ENCODE measurements around the gene GLUD1. TPM values are rescaled to one million over a fixed set of nuclear protein-coding genes. Genes with fewer than 3 reads are reported as not detected.
"Not testable (repeated sequence)": the region's sequence is repeated elsewhere in the genome, so short reads cannot be mapped to it uniquely, and the experiment has no call there.

Gene GLUD1
- total RNA-seq, 1 experiment from 2014 or later: 101 TPM

GRCh38 chr10:87085537-87085936 lies 9.1 kb downstream of the GLUD1 start:
- Mint-ChIP-seq H3K27ac (no peak overlapping the region), H3K4me1 (peaks cover 11 to 15% of the 10 kb centered on the region in 2 experiments), H3K36me3 (ENCODE audit: insufficient read depth in 1 of 3, low read depth in 3 of 3) (peaks cover 32 to 50% (median 49%) of the 10 kb centered on the region in 3 experiments), H3K4me3 (no peak overlapping the region), H3K27me3 (ENCODE audit: low read depth) (no peaks in the 10 kb centered on the region), H3K9me3 (peaks cover 0 to 3% of the 10 kb centered on the region in 2 experiments; a peak in 3 of 5 replicates)
- H2BK5ac ChIP-seq (ENCODE audit: insufficient read length, low read length): no peak overlapping the region
- H3K23me2 ChIP-seq (ENCODE audit: insufficient read length, low read depth, low read length, poor library complexity, severe bottlenecking): no peaks in the 10 kb centered on the region
- no peaks in the 10 kb centered on the region for H3K9me3 ChIP-seq (ENCODE audit: control insufficient read depth, low read depth, low read length)
- H2BK15ac ChIP-seq (ENCODE audit: low read depth, low read length): no peak overlapping the region
- no peaks in the 10 kb centered on the region for H4K20me1 ChIP-seq (ENCODE audit: control insufficient read depth, insufficient read depth, insufficient read length)
- H3K14ac ChIP-seq (ENCODE audit: insufficient read depth, low read length): no peak overlapping the region
- TF ChIP-seq, protein P1, sequence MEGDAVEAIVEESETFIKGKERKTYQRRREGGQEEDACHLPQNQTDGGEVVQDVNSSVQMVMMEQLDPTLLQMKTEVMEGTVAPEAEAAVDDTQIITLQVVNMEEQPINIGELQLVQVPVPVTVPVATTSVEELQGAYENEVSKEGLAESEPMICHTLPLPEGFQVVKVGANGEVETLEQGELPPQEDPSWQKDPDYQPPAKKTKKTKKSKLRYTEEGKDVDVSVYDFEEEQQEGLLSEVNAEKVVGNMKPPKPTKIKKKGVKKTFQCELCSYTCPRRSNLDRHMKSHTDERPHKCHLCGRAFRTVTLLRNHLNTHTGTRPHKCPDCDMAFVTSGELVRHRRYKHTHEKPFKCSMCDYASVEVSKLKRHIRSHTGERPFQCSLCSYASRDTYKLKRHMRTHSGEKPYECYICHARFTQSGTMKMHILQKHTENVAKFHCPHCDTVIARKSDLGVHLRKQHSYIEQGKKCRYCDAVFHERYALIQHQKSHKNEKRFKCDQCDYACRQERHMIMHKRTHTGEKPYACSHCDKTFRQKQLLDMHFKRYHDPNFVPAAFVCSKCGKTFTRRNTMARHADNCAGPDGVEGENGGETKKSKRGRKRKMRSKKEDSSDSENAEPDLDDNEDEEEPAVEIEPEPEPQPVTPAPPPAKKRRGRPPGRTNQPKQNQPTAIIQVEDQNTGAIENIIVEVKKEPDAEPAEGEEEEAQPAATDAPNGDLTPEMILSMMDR (conservative IDR thresholded peaks at IDR 0.05): no peak
- WGBS (ENCODE audit: extremely low coverage, insufficient read length, low lambda C conversion rate): no CpG with 5 or more reads among the region's 1 CpG
- no peak overlapping the region for H3T11ph ChIP-seq (ENCODE audit: low read length)
- no peak overlapping the region for H3K9ac ChIP-seq (ENCODE audit: extremely low read depth, insufficient read length, low read length)
- no peaks in the 10 kb centered on the region for H3K27me3 ChIP-seq (ENCODE audit: insufficient read depth, low read length)
- H3K23ac ChIP-seq (ENCODE audit: insufficient read length, low read depth, low read length): no peak overlapping the region
- H2BK120ac ChIP-seq (ENCODE audit: low read depth, low read length, poor library complexity, severe bottlenecking): no peak overlapping the region
- H3K56ac ChIP-seq (ENCODE audit: insufficient read length, low read depth, low read length): no peak overlapping the region
- no peak overlapping the region for H3K4ac ChIP-seq (ENCODE audit: low read depth, low read length)
- H3K4me2 ChIP-seq (ENCODE audit: insufficient read depth, insufficient read length, low read length): no peak overlapping the region
- H4K91ac ChIP-seq (ENCODE audit: insufficient read length, low read depth, low read length): no peak overlapping the region
- H4K8ac ChIP-seq (replicated peaks; ENCODE audit: insufficient read length, low read depth, low read length): no peak overlapping the region
- H2AK5ac ChIP-seq (ENCODE audit: insufficient read length, low read length): no peak overlapping the region
- no peak overlapping the region for H4K5ac ChIP-seq (ENCODE audit: insufficient read length, low read depth, low read length)
- no peak overlapping the region for H2AFZ ChIP-seq (ENCODE audit: low read length)
- H3K79me1 ChIP-seq (ENCODE audit: insufficient read depth, low read depth, low read length, poor library complexity, severe bottlenecking): no peaks in the 10 kb centered on the region
- DNase-seq: no peak
- no peak overlapping the region for H2BK12ac ChIP-seq (ENCODE audit: insufficient read length, low read depth, low read length)
- peaks cover 3% of the 10 kb centered on the region for H3K79me2 ChIP-seq (ENCODE audit: insufficient read depth, low read length)
- H3K27ac ChIP-seq (ENCODE audit: insufficient read length, low read depth, low read length): no peak overlapping the region
- H2BK20ac ChIP-seq (ENCODE audit: low read depth, low read length, poor library complexity, severe bottlenecking): no peak overlapping the region
- H3K18ac ChIP-seq (ENCODE audit: insufficient read length, low read depth, low read length): no peak overlapping the region
- no peaks in the 10 kb centered on the region for H3K4me1 ChIP-seq (ENCODE audit: insufficient read depth, low read length)

- H3K27me3 ChIP-seq (ENCODE audit: insufficient read depth, low read length); H4K91ac ChIP-seq (ENCODE audit: insufficient read length, low read depth, low read length); H3K9me3 ChIP-seq (ENCODE audit: control insufficient read depth, low read depth, low read length); H2AK5ac ChIP-seq (ENCODE audit: insufficient read length, low read length); H3K27ac ChIP-seq (ENCODE audit: insufficient read length, low read depth, low read length); H3K9ac ChIP-seq (ENCODE audit: extremely low read depth, insufficient read length, low read length); H3K14ac ChIP-seq (ENCODE audit: insufficient read depth, low read length); H3K23ac ChIP-seq (ENCODE audit: insufficient read length, low read depth, low read length); H4K8ac ChIP-seq (replicated peaks; ENCODE audit: insufficient read length, low read depth, low read length); H2BK15ac ChIP-seq (ENCODE audit: low read depth, low read length); H2BK120ac ChIP-seq (ENCODE audit: low read depth, low read length, poor library complexity, severe bottlenecking); H3K79me1 ChIP-seq (ENCODE audit: insufficient read depth, low read depth, low read length, poor library complexity, severe bottlenecking); H2BK12ac ChIP-seq (ENCODE audit: insufficient read length, low read depth, low read length); H4K20me1 ChIP-seq (ENCODE audit: control insufficient read depth, insufficient read depth, insufficient read length); H3K4me2 ChIP-seq (ENCODE audit: insufficient read depth, insufficient read length, low read length); H4K5ac ChIP-seq (ENCODE audit: insufficient read length, low read depth, low read length); H3K4me3 Mint-ChIP-seq; H3K27ac Mint-ChIP-seq; H3T11ph ChIP-seq (ENCODE audit: low read length); H3K4ac ChIP-seq (ENCODE audit: low read depth, low read length); H3K79me2 ChIP-seq (ENCODE audit: insufficient read depth, low read length); H2AFZ ChIP-seq (ENCODE audit: low read length); H3K4me1 ChIP-seq (ENCODE audit: insufficient read depth, low read length); H2BK20ac ChIP-seq (ENCODE audit: low read depth, low read length, poor library complexity, severe bottlenecking); H3K18ac ChIP-seq (ENCODE audit: insufficient read length, low read depth, low read length); H2BK5ac ChIP-seq (ENCODE audit: insufficient read length, low read length); H3K23me2 ChIP-seq (ENCODE audit: insufficient read length, low read depth, low read length, poor library complexity, severe bottlenecking); H3K27me3 Mint-ChIP-seq (ENCODE audit: low read depth); DNase-seq; H3K56ac ChIP-seq (ENCODE audit: insufficient read length, low read depth, low read length): not testable (repeated sequence)
- H3K9me3 Mint-ChIP-seq: peaks cover 10 to 12% of the 10 kb centered on the region in 2 experiments
- H3K4me1 Mint-ChIP-seq: peaks cover 8 to 10% of the 10 kb centered on the region in 2 experiments
- H3K36me3 Mint-ChIP-seq (ENCODE audit: insufficient read depth in 1 of 3, low read depth in 3 of 3): peaks cover 36 to 61% (median 49%) of the 10 kb centered on the region in 3 experiments
These were observed 10.3 kb downstream of the GLUD1 start for GRCh38 chr10:87084291-87084782.

All from H9 (cell line).